NT2/D1 (cell line): Measurements from ENCODE around the gene GAS7.

Source experiments
- DNase-seq: peaks from one replicate; pipeline ENCODE4 v3.0.0-alpha.2; 2011; ENCODE audit warnings: low read depth, low spot score
- H3K27me3 ChIP-seq: 2 replicates; pipeline ENCODE4 v1.6.0; 2011; ENCODE audit warnings: mild to moderate bottlenecking; ENCODE audit not compliant: insufficient read length, insufficient read depth
- H3K36me3 ChIP-seq: 2 replicates; pipeline ENCODE4 v1.6.1; 2011; ENCODE audit warnings: mild to moderate bottlenecking, low read length, mixed read lengths; ENCODE audit not compliant: insufficient read depth, insufficient read length
- H3K4me1 ChIP-seq: 2 replicates; pipeline ENCODE4 v1.5.1; 2011; ENCODE audit not compliant: insufficient read depth, insufficient read length
- H3K4me3 ChIP-seq: 2 replicates; pipeline ENCODE4 v1.5.1; 2011; ENCODE audit warnings: low read depth; ENCODE audit not compliant: insufficient read length
- H3K9ac ChIP-seq: 2 replicates; pipeline ENCODE4 v1.6.0; 2011; ENCODE audit warnings: low read depth; ENCODE audit not compliant: insufficient read length
- H3K9me3 ChIP-seq: 2 replicates; pipeline ENCODE4 v1.5.1; 2011; ENCODE audit warnings: mild to moderate bottlenecking, low read length; ENCODE audit not compliant: insufficient read depth
- SUZ12 ChIP-seq: IDR thresholded peaks from 2 replicates; pipeline ENCODE4 v1.6.1; 2011; ENCODE audit not compliant: insufficient read length, insufficient read depth; ENCODE audit errors: extremely low read depth
- YY1 ChIP-seq: IDR thresholded peaks from 2 replicates; pipeline ENCODE4 v1.6.1; 2011; ENCODE audit not compliant: insufficient read length, insufficient read depth
- ZNF274 ChIP-seq: IDR thresholded peaks from 2 replicates; pipeline ENCODE4 v1.6.1; 2011; ENCODE audit warnings: mild to moderate bottlenecking, low read depth, low read length

GAS7 gene

GRCh38 chr17:10144456-10144855, 54.0 kb downstream of the GAS7 start:
- Histone ChIP-seq H3K9me3 (no peaks in the 10 kb centered on the region), H3K27me3 (no peaks in the 10 kb centered on the region), H3K4me3 (no peak overlapping the region), H3K4me1 (peaks cover 15% of the 10 kb centered on the region), H3K36me3 (no peaks in the 10 kb centered on the region), H3K9ac (no peak overlapping the region)
- no peak for TF ChIP-seq YY1
- TF ChIP-seq SUZ12, result no peak
- no peak for TF ChIP-seq ZNF274
- no peak for DNase-seq

- peaks cover 15% of the 10 kb centered on the region for H3K4me1 ChIP-seq
- no peak overlapping the region for H3K9ac ChIP-seq
Measured at GRCh38 chr17:10141436-10141835, 57.0 kb downstream of the GAS7 start.

GRCh38 chr17:10139577-10139976, 58.8 kb downstream of the GAS7 start:
- Histone ChIP-seq H3K36me3 (no peaks in the 10 kb centered on the region), H3K9ac (no peak overlapping the region), H3K4me1 (peaks cover 9% of the 10 kb centered on the region), H3K27me3 (no peaks in the 10 kb centered on the region), H3K4me3 (no peak overlapping the region), H3K9me3 (no peaks in the 10 kb centered on the region)
- TF ChIP-seq SUZ12 (no peak), YY1 (no peak), ZNF274 (no peak)
- DNase-seq, result no peak

More at GRCh38 chr17:10141436-10141835, 57.0 kb downstream of the GAS7 start:
- no peak overlapping the region for H3K4me3 ChIP-seq
- no peak for TF ChIP-seq SUZ12
- no peak for TF ChIP-seq YY1
- no peak for TF ChIP-seq ZNF274
- DNase-seq, result no peak
- H3K27me3 ChIP-seq, result no peaks in the 10 kb centered on the region
- no peaks in the 10 kb centered on the region for H3K36me3 ChIP-seq
- H3K9me3 ChIP-seq, result no peaks in the 10 kb centered on the region

- H3K4me1 ChIP-seq, result peaks cover 9% of the 10 kb centered on the region
- no peak for DNase-seq
- H3K9me3 ChIP-seq, result no peaks in the 10 kb centered on the region
- TF ChIP-seq SUZ12, result no peak
- no peak for TF ChIP-seq YY1
- no peak for TF ChIP-seq ZNF274
- H3K9ac ChIP-seq, result no peak overlapping the region
- no peak overlapping the region for H3K4me3 ChIP-seq
- no peaks in the 10 kb centered on the region for H3K36me3 ChIP-seq
- no peaks in the 10 kb centered on the region for H3K27me3 ChIP-seq
Measured at GRCh38 chr17:10136258-10136981, 62.0 kb downstream of the GAS7 start.

GRCh38 chr17:10135539-10136257, 62.7 kb downstream of the GAS7 start:
- DNase-seq, result no peak
- Histone ChIP-seq H3K4me3 (no peak overlapping the region), H3K9me3 (no peaks in the 10 kb centered on the region), H3K9ac (no peak overlapping the region), H3K36me3 (no peaks in the 10 kb centered on the region), H3K4me1 (peaks cover 7% of the 10 kb centered on the region), H3K27me3 (no peaks in the 10 kb centered on the region)
- no peak for TF ChIP-seq ZNF274
- no peak for TF ChIP-seq YY1
- no peak for TF ChIP-seq SUZ12

GRCh38 chr17:10130677-10131076, 67.7 kb downstream of the GAS7 start:
- DNase-seq, result no peak
- H3K4me3 ChIP-seq, result no peak overlapping the region
- H3K27me3 ChIP-seq, result no peaks in the 10 kb centered on the region
- peaks cover 16% of the 10 kb centered on the region for H3K4me1 ChIP-seq
- H3K9me3 ChIP-seq, result no peaks in the 10 kb centered on the region
- TF ChIP-seq SUZ12 (no peak), YY1 (no peak), ZNF274 (no peak)
- H3K36me3 ChIP-seq, result no peaks in the 10 kb centered on the region
- H3K9ac ChIP-seq, result no peak overlapping the region

- Histone ChIP-seq H3K4me1 (peaks cover 17% of the 10 kb centered on the region), H3K27me3 (no peaks in the 10 kb centered on the region), H3K9ac (no peak overlapping the region), H3K36me3 (no peaks in the 10 kb centered on the region), H3K4me3 (no peak overlapping the region), H3K9me3 (no peaks in the 10 kb centered on the region)
- TF ChIP-seq YY1 (no peak), SUZ12 (no peak), ZNF274 (no peak)
- DNase-seq, result no peak
Measured at GRCh38 chr17:10130263-10130662, 68.1 kb downstream of the GAS7 start.
